Measurements from ENCODE around the gene LHPP.
A peak's percentile ranks its signal among the peaks of the same experiment; 100 is the strongest.

LHPP gene

DNA sequence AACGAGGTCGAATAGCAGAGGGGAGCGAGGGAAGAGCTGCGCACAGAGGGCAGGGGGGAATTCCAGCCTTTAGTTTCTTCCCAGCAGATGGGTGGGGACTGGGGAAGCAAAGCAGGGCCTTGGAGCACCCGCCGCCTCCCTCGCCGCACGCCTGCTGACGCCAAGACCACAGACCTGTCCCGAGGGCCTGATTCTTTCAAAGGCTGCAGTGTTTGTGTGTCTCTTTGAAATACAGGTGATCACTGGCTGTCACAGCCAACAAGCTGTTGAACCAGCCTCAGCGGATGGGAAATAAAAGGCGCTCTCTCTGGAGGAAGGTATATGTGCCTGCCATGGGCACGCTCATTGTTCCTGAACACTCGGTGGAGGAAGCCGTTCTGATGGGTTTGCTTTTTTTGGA, 163.3 kb downstream of the LHPP start:
- DNase-seq (ENCODE audit: low read depth) = no peak
- H3K4me3 ChIP-seq (ENCODE audit: low read length) = no peak overlapping the region
- TF ChIP-seq, protein P1, sequence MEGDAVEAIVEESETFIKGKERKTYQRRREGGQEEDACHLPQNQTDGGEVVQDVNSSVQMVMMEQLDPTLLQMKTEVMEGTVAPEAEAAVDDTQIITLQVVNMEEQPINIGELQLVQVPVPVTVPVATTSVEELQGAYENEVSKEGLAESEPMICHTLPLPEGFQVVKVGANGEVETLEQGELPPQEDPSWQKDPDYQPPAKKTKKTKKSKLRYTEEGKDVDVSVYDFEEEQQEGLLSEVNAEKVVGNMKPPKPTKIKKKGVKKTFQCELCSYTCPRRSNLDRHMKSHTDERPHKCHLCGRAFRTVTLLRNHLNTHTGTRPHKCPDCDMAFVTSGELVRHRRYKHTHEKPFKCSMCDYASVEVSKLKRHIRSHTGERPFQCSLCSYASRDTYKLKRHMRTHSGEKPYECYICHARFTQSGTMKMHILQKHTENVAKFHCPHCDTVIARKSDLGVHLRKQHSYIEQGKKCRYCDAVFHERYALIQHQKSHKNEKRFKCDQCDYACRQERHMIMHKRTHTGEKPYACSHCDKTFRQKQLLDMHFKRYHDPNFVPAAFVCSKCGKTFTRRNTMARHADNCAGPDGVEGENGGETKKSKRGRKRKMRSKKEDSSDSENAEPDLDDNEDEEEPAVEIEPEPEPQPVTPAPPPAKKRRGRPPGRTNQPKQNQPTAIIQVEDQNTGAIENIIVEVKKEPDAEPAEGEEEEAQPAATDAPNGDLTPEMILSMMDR (conservative IDR thresholded peaks at IDR 0.05; ENCODE audit: low read length) = no peak

DNA sequence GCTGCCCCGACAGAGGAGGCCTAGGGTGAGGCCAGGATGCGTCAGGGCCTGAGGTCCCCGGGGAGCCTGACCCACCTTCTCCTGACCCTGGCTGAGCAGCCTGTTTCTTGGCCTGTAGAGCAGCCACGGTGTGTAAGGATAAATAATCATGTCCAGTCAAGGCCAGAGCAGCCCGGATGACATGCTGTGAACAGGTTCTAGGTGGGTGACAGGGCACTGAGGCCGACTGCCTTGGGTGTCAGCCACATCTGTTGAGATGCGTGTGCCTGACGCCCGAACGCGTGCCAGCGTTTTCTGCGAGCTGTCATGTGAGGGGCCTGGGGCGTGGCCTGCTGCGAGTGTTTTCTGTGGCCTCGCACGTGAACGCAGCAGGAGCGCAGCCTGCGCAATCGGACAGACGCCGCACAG, 164.2 kb downstream of the LHPP start:
- DNase-seq (ENCODE audit: low read depth) = no peak
- TF ChIP-seq, protein P1 (conservative IDR thresholded peaks at IDR 0.05; ENCODE audit: low read length) = no peak
- no peak overlapping the region for H3K4me3 ChIP-seq (ENCODE audit: low read length)

DNA sequence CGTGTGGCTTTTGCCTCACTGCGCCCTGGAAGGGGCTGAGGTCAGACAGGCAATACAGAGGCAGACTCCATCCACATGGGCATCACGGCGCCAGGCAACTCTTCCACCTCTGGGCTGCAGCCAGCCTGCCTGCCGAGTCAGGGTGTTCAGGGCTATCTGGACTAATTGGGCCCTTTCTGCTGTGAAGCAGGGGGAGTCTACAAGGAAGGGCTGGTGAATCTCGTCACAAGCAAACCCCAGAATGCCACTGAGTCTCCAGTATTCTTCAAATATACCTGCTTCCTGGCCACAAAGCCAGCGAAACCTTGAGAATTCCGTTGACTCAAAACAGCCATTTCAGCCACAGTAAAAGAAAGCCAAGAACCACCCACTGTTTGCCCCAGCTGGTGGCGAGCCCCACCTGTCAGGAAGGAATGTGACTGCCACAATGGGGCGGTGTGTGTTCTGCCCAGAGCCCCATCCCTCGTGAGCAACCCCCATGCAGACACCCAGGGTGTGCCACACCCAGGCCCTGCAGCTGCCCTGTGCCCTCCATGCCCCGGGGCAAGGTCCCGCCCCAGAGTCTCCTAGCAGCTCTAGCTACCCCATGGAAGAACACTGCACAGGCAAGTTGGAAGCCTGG, 165.2 kb downstream of the LHPP start:
- H3K4me3 ChIP-seq (ENCODE audit: low read length) = no peak overlapping the region
- TF ChIP-seq, protein P1 (conservative IDR thresholded peaks at IDR 0.05; ENCODE audit: low read length) = no peak

DNA sequence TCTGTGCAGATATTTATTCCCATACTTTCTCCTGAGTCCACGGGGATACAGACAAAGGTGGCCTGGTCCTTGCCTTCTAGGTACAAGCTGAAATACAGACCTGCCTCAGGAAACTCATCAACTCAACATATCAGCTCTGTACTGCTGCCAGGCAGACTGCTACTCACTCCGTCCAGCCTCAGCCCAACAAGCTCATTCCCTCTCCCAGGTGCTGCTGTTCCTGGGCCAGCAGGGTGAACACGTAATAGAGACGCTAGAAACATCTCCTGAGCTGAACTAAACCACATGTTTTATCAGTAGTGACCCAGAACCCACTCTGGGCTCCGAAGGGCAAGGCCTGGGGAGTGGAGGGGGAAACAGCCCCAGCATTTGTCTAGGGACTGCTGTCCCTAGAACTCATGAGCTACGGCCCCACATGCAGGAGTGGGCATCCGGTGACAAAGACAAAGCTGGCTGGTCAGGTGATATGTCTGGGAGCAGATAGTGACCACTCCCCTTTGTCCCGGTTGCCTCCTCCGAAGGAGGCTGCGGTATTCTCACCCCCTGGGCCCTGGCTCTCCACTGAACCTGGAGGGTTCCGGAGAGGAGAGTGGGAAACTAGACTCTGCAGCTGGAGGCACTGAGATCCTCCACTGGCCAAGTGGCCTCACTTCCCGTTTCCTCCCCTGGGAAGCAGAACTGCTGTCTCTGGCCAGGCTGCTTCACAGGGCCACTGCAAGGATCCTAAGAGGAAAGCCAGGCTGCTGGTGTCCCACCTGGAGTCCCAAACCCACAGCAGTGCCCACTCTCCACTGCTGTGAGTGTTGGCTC, 166.4 kb downstream of the LHPP start:
- no peak overlapping the region for H3K4me3 ChIP-seq (ENCODE audit: low read length)
- no peak for DNase-seq (ENCODE audit: low read depth)
- TF ChIP-seq, protein P1 (conservative IDR thresholded peaks at IDR 0.05; ENCODE audit: low read length) = no peak

More for the DNA sequence above, 165.2 kb downstream of the LHPP start:
- no peak for DNase-seq (ENCODE audit: low read depth)

DNA sequence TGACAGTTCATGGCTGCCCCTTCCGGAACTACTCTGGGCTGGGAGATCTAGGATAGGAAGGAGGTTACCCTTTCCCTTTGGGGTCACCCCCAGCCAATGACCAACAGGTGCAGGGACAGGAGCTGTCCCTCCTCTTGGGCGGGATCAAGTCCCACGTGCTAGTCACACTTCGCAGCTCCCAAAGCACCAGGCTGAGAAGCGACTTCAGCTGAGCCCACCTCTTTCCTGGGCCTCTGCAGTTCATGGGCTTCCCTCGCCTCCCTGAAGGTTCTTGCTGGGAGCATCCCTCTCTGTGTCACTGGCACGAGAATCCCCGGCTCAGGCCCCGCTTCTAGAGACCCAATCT, 167.0 kb downstream of the LHPP start:
- TF ChIP-seq, protein P1 (conservative IDR thresholded peaks at IDR 0.05; ENCODE audit: low read length) = no peak
- H3K4me3 ChIP-seq (ENCODE audit: low read length) = no peak overlapping the region
- DNase-seq (ENCODE audit: low read depth) = no peak

DNA sequence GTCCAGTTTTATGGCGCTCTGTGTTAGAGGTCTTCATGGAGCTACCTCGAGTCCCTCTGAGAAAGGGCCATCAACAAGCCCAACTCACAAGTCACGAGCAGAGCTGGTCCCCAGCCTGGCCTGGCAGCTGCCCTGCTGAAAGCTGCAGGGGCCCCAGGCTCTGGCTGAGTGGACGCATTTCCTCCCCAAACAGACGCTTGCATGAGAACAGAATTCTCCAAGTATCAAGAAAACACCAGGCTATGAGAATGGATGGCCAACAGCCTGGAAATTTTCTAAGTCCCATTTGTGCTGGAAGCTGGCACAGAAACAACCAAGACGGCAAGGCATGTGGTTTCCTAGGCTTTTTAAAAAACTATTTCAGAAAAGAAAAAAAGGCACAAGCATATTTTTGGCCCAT, 167.8 kb downstream of the LHPP start:
- no peak overlapping the region for H3K4me3 ChIP-seq (ENCODE audit: low read length)
- TF ChIP-seq, protein P1 (conservative IDR thresholded peaks at IDR 0.05; ENCODE audit: low read length) = no peak
- peak; percentile 39 for DNase-seq (ENCODE audit: low read depth)

DNA sequence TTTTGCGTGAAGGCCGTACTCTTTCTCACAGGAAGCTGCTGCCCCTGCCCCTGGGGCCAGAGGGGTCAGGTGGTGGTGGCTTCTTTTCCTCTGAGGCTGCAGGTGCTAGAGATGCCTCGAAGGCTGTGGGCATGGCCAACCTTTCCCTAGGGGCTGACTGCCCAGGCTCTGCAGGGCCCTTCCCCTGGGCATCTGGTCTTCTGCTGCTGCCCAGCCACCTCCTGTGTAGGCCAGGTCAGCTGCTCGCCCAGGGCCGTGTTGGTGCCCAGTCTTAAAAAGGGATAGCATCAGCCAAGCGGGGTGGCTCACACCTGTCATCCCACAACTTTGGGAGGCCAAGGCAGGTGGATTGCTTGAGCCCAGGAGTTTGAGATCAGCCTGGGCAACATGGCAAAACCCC, 168.2 kb downstream of the LHPP start:
- no peak for DNase-seq (ENCODE audit: low read depth)
- H3K4me3 ChIP-seq (ENCODE audit: low read length) = no peak overlapping the region
- TF ChIP-seq, protein P1 (conservative IDR thresholded peaks at IDR 0.05; ENCODE audit: low read length) = no peak

All from AG10803 (cell line).